ENCODE measurements around the gene SLC7A4.

The SLC7A4 gene, protein sequence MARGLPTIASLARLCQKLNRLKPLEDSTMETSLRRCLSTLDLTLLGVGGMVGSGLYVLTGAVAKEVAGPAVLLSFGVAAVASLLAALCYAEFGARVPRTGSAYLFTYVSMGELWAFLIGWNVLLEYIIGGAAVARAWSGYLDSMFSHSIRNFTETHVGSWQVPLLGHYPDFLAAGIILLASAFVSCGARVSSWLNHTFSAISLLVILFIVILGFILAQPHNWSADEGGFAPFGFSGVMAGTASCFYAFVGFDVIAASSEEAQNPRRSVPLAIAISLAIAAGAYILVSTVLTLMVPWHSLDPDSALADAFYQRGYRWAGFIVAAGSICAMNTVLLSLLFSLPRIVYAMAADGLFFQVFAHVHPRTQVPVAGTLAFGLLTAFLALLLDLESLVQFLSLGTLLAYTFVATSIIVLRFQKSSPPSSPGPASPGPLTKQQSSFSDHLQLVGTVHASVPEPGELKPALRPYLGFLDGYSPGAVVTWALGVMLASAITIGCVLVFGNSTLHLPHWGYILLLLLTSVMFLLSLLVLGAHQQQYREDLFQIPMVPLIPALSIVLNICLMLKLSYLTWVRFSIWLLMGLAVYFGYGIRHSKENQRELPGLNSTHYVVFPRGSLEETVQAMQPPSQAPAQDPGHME

DNA sequence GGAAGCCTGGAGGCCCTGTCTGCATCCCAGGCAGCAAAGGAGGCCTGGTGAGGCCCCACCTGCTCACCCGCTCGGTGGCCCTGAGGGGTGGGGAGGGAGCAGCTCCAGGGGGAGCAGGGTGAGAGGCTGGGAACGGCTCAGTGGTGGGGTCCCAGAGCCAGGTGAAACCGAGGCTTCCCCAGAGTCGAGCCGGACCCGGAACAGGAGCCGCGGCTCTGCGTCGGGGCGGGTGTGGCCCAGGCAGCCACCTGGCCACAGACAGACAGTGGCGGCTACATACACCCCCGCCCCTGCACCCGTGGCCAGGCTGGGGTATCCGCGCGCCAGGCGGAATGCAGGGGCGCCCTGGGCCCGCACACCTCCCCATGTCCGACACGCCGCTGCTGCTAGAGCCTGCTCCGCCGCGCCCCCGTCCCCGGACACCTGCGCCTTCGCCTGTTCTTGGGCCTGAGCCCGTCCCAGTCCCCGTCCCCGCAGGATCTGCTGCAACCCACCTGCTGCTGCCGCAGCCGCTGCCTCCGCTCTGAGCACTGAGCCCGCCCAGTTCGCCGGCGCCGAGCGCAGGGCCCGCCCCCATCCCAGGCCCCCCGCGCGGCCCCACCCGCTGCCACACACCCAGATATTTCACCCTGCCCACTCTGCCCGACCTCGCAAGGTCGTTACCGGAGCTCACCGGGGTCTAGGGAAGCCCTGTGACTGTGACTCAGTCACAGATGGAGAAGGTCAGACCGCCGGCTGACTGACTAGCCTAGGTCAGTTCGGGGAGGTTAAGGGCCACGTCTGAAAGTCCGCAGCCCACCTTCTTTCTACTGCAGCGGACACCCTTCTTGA, at the start of gene SLC7A4:
TSS of gene SLC7A4 (minus strand) at position 525 of the 831 bp plus-strand sequence. CDS start 749 bp downstream, outside the sequence.
- TF ChIP-seq, protein P1, sequence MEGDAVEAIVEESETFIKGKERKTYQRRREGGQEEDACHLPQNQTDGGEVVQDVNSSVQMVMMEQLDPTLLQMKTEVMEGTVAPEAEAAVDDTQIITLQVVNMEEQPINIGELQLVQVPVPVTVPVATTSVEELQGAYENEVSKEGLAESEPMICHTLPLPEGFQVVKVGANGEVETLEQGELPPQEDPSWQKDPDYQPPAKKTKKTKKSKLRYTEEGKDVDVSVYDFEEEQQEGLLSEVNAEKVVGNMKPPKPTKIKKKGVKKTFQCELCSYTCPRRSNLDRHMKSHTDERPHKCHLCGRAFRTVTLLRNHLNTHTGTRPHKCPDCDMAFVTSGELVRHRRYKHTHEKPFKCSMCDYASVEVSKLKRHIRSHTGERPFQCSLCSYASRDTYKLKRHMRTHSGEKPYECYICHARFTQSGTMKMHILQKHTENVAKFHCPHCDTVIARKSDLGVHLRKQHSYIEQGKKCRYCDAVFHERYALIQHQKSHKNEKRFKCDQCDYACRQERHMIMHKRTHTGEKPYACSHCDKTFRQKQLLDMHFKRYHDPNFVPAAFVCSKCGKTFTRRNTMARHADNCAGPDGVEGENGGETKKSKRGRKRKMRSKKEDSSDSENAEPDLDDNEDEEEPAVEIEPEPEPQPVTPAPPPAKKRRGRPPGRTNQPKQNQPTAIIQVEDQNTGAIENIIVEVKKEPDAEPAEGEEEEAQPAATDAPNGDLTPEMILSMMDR (conservative IDR thresholded peaks at IDR 0.05; ENCODE audit: control insufficient read depth, insufficient read depth, low read depth, low read length), result no peak
- DNase-seq (ENCODE audit: low read depth), result no peak
- no peak within 1 kb of the TSS for H3K4me3 ChIP-seq (ENCODE audit: control insufficient read depth, low read depth, low read length)

DNA sequence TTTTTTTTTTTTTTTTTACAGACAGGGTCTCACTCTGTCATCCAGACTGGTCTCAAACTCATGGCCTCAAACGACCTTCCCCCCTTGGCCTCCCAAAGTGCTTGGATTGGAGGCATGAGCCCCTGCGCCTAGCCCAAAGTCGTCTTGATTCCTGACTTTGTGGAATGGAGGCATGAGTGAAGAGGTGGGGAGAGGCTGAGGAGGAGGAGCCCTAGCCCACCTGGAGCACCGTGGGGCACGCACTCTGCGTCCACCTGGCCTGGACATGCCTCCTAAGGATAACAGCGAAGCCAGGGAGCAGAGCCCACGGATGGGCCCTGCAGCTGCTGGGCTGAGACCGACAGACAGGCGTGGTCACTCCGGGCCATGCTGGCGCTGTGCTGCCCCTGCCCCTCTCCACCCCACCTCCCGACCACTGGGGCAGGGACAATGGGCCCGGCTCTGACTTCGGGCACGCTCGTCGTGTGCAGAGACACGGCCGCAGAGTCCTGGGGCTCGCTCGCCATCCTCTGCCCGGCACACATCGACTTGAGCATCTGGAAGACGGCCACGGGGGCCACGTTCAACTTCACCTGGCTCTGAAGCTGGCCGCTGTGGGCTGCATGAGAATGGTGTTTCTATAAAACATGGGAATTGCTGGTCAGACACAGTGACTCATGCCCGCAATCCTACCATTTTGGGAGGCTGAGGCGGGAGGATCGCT, 48.2 kb upstream of the SLC7A4 start:
- DNase-seq (ENCODE audit: low read depth), result no peak
- TF ChIP-seq, protein P1 (conservative IDR thresholded peaks at IDR 0.05; ENCODE audit: control insufficient read depth, insufficient read depth, low read depth, low read length), result no peak

DNA sequence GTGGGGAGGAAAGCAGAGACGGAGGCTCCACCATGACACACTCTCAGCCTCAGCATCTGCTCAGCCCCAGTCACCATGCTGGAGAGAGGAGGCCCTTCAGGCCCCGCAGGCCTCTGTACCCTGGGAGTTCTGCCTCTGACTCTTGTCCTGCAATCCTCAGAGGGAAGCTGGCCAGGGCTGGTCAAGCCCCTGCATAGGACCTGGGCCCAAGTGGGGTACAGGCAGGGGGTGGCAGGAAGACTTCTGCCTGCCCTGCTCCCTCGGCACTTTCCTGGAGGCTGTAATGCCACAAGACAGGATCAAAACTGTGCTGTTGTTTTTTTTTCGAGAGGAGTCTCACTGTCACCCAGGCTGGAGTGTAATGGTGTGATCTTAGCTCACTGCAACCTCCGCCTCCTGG, 47.1 kb upstream of the SLC7A4 start:
- H3K4me3 ChIP-seq (ENCODE audit: control insufficient read depth, low read depth, low read length), result no peak overlapping the region
- DNase-seq (ENCODE audit: low read depth), result no peak
- TF ChIP-seq, protein P1 (conservative IDR thresholded peaks at IDR 0.05; ENCODE audit: control insufficient read depth, insufficient read depth, low read depth, low read length), result no peak

More for the DNA sequence above, 48.2 kb upstream of the SLC7A4 start:
- no peak overlapping the region for H3K4me3 ChIP-seq (ENCODE audit: control insufficient read depth, low read depth, low read length)

DNA sequence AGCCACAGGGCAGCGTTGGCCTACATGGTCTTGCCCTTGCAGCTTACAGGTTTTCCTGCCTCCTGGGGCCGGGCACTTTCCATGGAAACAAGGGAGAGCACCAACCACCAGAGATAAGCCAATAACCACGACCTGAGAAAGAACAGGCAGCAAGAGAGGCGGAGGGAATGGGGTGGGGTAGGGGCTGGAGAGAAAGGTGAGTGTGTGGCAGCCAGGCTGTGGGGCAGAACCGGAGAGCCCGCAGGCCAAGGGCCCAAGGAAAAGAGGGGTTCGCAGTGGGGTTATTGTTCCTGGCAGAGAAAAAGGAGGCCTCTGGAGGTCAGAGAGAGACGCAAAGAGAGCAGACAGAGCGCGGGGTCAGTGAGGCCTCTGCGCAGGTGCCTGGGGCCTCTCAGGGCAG, 46.6 kb upstream of the SLC7A4 start:
- DNase-seq (ENCODE audit: low read depth), result no peak
- H3K4me3 ChIP-seq (ENCODE audit: control insufficient read depth, low read depth, low read length), result no peak overlapping the region
- TF ChIP-seq, protein P1 (conservative IDR thresholded peaks at IDR 0.05; ENCODE audit: control insufficient read depth, insufficient read depth, low read depth, low read length), result no peak

DNA sequence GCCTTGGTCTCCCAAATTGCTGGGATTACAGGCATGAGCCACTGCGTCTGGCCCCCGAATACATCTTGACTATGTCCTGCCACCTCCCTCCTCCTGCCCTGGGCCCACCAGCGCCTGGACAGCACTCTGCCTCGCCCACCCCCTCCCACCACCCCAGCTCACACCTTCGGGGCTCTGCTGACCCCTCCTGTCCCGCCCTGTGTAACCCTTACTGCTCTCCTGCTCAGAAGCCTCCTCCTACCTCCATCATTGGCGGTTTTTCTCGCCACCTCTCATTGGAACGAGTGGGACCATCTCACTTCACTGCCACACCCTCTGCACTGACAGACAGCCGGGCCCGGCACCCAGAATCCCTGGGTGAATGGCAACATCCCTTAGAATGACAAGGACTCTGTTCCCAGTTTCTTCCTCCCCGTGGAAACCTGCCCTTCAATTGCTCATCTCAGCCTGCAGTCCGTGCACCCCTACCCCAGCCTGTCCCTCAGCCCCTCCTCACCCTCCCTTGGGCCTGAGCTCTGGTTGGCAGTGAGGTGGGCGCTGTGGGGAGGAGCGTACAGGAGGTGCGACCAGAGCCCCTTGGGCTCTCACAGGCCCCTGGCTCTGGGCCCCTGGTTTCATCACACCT, 45.6 kb upstream of the SLC7A4 start:
- no peak overlapping the region for H3K4me3 ChIP-seq (ENCODE audit: control insufficient read depth, low read depth, low read length)
- TF ChIP-seq, protein P1 (conservative IDR thresholded peaks at IDR 0.05; ENCODE audit: control insufficient read depth, insufficient read depth, low read depth, low read length), result no peak

More for the DNA sequence above, 45.6 kb upstream of the SLC7A4 start:
- DNase-seq (ENCODE audit: low read depth), result no peak
